Spinal cord (tissue), 10 donors: ENCODE measurements around the gene RET. TPM values are rescaled to one million over a fixed set of nuclear protein-coding genes. Genes with fewer than 3 reads are reported as not detected.

Experiments
- DNase-seq, 6 donors: peaks; one replicate each; pipeline versions ENCODE4 v3.0.0 to v3.0.0-alpha.2; 2013 to 2015; ENCODE audit warnings: low spot score in 6 of 6, low read depth in 4 of 6
- H3K27ac ChIP-seq: one replicate; pipeline ENCODE4 v1.5.1; 2013; ENCODE audit warnings: low read depth, low read length, control low read depth
- H3K27me3 ChIP-seq: one replicate; pipeline ENCODE4 v1.6.1; 2013; ENCODE audit warnings: low read length; ENCODE audit not compliant: control insufficient read depth, insufficient read depth
- H3K36me3 ChIP-seq: one replicate; pipeline ENCODE4 v1.6.1; 2013; ENCODE audit warnings: low read length; ENCODE audit not compliant: control insufficient read depth, insufficient read depth
- H3K4me1 ChIP-seq: one replicate; pipeline ENCODE4 v1.6.1; 2013; ENCODE audit warnings: low read length; ENCODE audit not compliant: control insufficient read depth, insufficient read depth
- H3K4me3 ChIP-seq: one replicate; pipeline ENCODE4 v1.5.1; 2013; ENCODE audit warnings: low read depth, low read length, control low read depth
- H3K9me3 ChIP-seq: one replicate; pipeline ENCODE4 v1.6.1; 2013; ENCODE audit warnings: low read length; ENCODE audit not compliant: control insufficient read depth, insufficient read depth
- WGBS: methylation state at CpG from one replicate; pipeline ENCODE4 v1.1.5; 2013; ENCODE audit warnings: missing lambda C conversion rate; ENCODE audit not compliant: insufficient coverage; 5-methylcytosine and 5-hydroxymethylcytosine counted together
- polyA plus RNA-seq, 2 donors: library from polyadenylated mRNA; unstranded; fragments of 120-200 nt; gene quantifications; one replicate each; pipeline ENCODE4 v1.2.1, GENCODE V29; 2013; ENCODE audit not compliant: insufficient read length in 2 of 2
- total RNA-seq, 2 donors: library from RNA; depleted of rRNA in 1 of 2; stranded (reverse); fragments of 120-200 nt in 1 of 2; fragments of >200 nt in 1 of 2; gene quantifications; one replicate each; pipeline versions ENCODE4 v1.2.3 to v1.2.4, GENCODE V29; 2013 to 2014
- donor health status: healthy.

Gene RET
- total and polyA plus RNA-seq, 4 donors: 9.5 to 49.9 (median 38.4) TPM

DNA sequence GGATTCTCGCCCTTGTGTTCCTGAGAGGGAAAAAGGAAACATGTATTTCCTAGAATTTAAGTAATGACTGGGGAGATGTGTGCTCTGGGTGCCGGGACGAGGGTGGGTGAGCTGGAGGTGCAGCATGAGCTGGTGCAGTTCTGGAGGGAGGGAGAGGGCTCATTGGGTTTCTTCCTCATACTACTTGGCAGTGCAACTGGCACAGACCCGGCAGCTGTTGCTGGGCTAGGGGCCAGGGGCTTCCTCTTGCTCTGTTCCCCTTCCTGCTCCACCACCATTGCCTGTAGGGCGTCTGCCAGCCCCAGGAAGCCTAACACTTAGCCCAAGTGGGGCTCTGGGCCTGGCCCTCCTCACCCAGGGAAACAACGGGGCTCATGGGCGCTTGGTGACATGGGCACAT, 5.9 kb downstream of the RET start:
- Histone ChIP-seq H3K27ac (no peak overlapping the region), H3K36me3 (no peaks in the 10 kb centered on the region), H3K4me1 (peaks cover 35% of the 10 kb centered on the region), H3K27me3 (peaks cover 14% of the 10 kb centered on the region), H3K4me3 (no peak overlapping the region), H3K9me3 (no peaks in the 10 kb centered on the region)
- no peak for DNase-seq
- WGBS: 75% methylated on average over 7 of the region's 7 CpGs

GRCh38 chr10:43083764-43084163, 6.9 kb downstream of the RET start:
- H3K4me1 ChIP-seq: peaks cover 25% of the 10 kb centered on the region
- H3K27me3 ChIP-seq: peaks cover 6% of the 10 kb centered on the region
- no peak for DNase-seq
- H3K9me3 ChIP-seq: no peaks in the 10 kb centered on the region
- no peaks in the 10 kb centered on the region for H3K36me3 ChIP-seq
- H3K4me3 ChIP-seq: no peak overlapping the region
- WGBS: 67% methylated on average over 3 of the region's 5 CpGs
- no peak overlapping the region for H3K27ac ChIP-seq

GRCh38 chr10:43084812-43085211, 7.9 kb downstream of the RET start:
- Histone ChIP-seq H3K27ac (no peak overlapping the region), H3K9me3 (no peaks in the 10 kb centered on the region), H3K27me3 (peaks cover under 1% of the 10 kb centered on the region), H3K4me3 (no peak overlapping the region), H3K36me3 (no peaks in the 10 kb centered on the region), H3K4me1 (peaks cover 15% of the 10 kb centered on the region)
- 85% methylated on average over 9 of the region's 9 CpGs for WGBS
- DNase-seq: no peak

DNA sequence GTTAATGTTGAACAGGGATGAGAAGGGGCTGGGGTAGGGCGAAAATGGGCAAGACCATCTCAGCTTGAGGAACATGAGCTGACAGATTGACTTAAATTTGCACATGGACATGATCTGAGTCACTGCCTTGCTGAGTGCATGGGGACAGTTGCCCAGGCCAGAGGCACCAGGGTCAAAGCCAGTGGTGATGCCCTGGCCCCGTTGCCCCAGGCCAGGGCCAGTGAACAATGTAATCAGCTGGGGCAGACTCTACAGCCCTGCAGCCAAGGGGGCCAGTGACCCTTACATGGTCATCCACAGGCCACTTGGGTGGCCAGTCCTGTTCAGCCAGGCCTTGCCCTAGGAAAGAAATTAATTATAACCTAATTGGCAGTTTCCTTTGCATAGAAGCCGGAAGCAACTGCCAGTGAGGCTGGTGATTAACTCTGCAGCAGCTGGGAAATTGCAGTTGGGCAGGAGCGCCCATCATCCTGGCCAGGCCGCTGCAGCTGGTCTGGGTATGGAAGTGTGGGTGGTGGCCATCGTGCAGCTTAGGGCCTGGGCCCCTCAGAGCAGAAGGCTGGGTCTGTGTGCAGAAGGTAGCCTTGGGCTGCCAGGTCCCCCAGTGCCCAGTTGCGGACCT, 9.6 kb downstream of the RET start:
- no peak overlapping the region for H3K27ac ChIP-seq
- no peak for DNase-seq
- H3K9me3 ChIP-seq: no peaks in the 10 kb centered on the region
- WGBS: 71% methylated on average over 6 of the region's 7 CpGs
- no peaks in the 10 kb centered on the region for H3K36me3 ChIP-seq
- H3K4me1 ChIP-seq: peaks cover 4% of the 10 kb centered on the region
- no peaks in the 10 kb centered on the region for H3K27me3 ChIP-seq
- no peak overlapping the region for H3K4me3 ChIP-seq

DNA sequence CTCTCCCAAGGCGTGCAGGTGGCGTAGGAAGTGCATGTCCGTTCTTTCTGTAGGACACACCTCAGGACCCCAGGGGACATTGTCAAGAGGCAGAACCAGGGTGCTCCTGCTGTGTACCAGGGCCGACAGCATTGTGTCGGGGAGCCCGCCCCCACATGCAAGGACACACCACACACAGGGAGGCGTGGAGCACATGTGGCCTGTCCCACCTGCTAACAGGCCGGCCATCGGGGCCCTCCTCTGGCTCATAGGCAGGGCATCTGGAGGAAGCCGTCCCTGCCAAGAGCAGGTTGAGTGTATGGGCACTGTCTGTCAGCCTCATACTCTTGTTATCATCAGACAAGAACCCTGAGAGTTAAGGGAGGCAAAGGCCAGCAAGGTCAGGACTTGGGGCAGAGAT, 12.7 kb downstream of the RET start:
- H3K4me1 ChIP-seq: no peaks in the 10 kb centered on the region
- H3K27me3 ChIP-seq: no peaks in the 10 kb centered on the region
- DNase-seq: no peak
- no peak overlapping the region for H3K27ac ChIP-seq
- 87% methylated on average over 8 of the region's 10 CpGs for WGBS
- H3K36me3 ChIP-seq: no peaks in the 10 kb centered on the region
- H3K9me3 ChIP-seq: no peaks in the 10 kb centered on the region
- no peak overlapping the region for H3K4me3 ChIP-seq

DNA sequence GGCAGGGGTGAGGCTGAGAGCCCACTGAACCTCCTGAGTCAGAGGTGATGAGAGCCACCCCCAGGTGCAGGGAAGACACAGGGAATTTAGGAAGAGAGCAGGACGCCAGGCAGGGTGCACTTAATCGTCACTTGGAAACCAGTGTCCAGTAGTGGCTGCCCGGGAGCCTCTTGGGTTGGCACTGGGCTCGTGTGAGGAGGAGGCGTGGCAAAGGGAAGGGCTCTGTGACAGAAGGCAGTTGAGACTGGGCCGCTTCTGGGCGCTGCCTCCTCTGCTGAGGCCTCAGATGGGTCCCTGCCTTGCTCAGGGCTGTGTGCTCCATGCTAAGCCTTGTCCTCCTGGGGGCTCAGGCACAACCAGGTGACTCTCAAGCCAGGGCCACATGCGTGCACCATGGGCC, 13.3 kb downstream of the RET start:
- Histone ChIP-seq H3K4me1 (no peaks in the 10 kb centered on the region), H3K9me3 (no peaks in the 10 kb centered on the region), H3K36me3 (no peaks in the 10 kb centered on the region), H3K27ac (no peak overlapping the region), H3K4me3 (no peak overlapping the region), H3K27me3 (no peaks in the 10 kb centered on the region)
- WGBS: 69% methylated on average over 7 of the region's 8 CpGs
- no peak for DNase-seq

- Histone ChIP-seq H3K27ac (no peak overlapping the region), H3K4me1 (no peaks in the 10 kb centered on the region), H3K36me3 (no peaks in the 10 kb centered on the region), H3K4me3 (no peak overlapping the region), H3K9me3 (no peaks in the 10 kb centered on the region), H3K27me3 (no peaks in the 10 kb centered on the region)
- WGBS: 90% methylated on average over 10 of the region's 10 CpGs
- DNase-seq: no peak
Measured at GRCh38 chr10:43090664-43091063, 13.8 kb downstream of the RET start.

DNA sequence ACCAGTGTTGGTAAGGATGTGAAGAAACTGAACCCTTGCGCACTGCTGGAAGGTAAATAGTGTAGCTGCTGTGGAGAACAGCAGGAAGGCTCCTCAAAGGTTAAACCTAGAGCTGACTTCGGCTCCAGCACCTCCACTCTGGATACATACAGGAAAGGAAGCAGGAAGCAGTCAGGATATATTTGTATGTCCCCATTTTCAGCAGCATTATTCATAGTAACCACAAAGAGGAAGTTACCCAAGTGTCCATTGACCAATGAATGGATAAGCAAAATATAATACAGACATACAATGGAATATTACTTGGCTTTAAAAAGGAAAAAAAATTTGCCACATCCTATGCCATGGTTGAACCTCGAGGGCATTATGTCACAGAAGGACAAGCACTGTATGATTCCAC, 15.0 kb downstream of the RET start:
- Histone ChIP-seq H3K9me3 (no peaks in the 10 kb centered on the region), H3K4me3 (no peak overlapping the region), H3K27ac (no peak overlapping the region), H3K36me3 (no peaks in the 10 kb centered on the region), H3K4me1 (no peaks in the 10 kb centered on the region), H3K27me3 (no peaks in the 10 kb centered on the region)
- no CpG with 5 or more reads among the region's 3 CpGs for WGBS
- DNase-seq: no peak

- H3K4me1 ChIP-seq: no peaks in the 10 kb centered on the region
- no peaks in the 10 kb centered on the region for H3K9me3 ChIP-seq
- 51% methylated on average over 12 of the region's 12 CpGs for WGBS
- peak in 2 of 6 donors; percentile 25 to 77 for DNase-seq
- H3K4me3 ChIP-seq: no peak overlapping the region
- H3K27me3 ChIP-seq: no peaks in the 10 kb centered on the region
- H3K27ac ChIP-seq: no peak overlapping the region
- no peaks in the 10 kb centered on the region for H3K36me3 ChIP-seq
Measured at GRCh38 chr10:43093423-43094076, 16.7 kb downstream of the RET start.

- H3K36me3 ChIP-seq: no peaks in the 10 kb centered on the region
- 71% methylated on average over 9 of the region's 9 CpGs for WGBS
Measured at GRCh38 chr10:43094085-43094484, 17.2 kb downstream of the RET start.

More at GRCh38 chr10:43094085-43094484, 17.2 kb downstream of the RET start:
- H3K4me3 ChIP-seq: no peak overlapping the region
- H3K27ac ChIP-seq: no peak overlapping the region
- no peak for DNase-seq
- H3K4me1 ChIP-seq: no peaks in the 10 kb centered on the region
- no peaks in the 10 kb centered on the region for H3K9me3 ChIP-seq
- no peaks in the 10 kb centered on the region for H3K27me3 ChIP-seq
